Stimulated activated CD8-positive, alpha-beta memory T cell treated with anti-CD3 and anti-CD28 coated beads, Interleukin-15, amount 100 ng/mL, for 1 hour (primary cell): ENCODE results near the gene BRI3BP.
"Not testable (repeated sequence)": the region's sequence is repeated elsewhere in the genome, so short reads cannot be mapped to it uniquely, and the experiment has no call there.

Experiments
- DNase-seq: peaks from one replicate; pipeline ENCODE4 v3.0.0-alpha.2; 2020; ENCODE audit warnings: low read depth

Gene BRI3BP

GRCh38 chr12:125068391-125068790 is 74.9 kb downstream of the BRI3BP start:
- no peak for DNase-seq

GRCh38 chr12:125069616-125070015 is 76.2 kb downstream of the BRI3BP start:
- no peak for DNase-seq

- no peak for DNase-seq
Observed at GRCh38 chr12:125070112-125070511, 76.7 kb downstream of the BRI3BP start.

- DNase-seq = no peak
Observed at GRCh38 chr12:125070661-125071390, 77.4 kb downstream of the BRI3BP start.

- DNase-seq = no peak
Observed at GRCh38 chr12:125071456-125071855, 78.0 kb downstream of the BRI3BP start.

GRCh38 chr12:125072496-125072895 is 79.1 kb downstream of the BRI3BP start:
- DNase-seq = no peak

- DNase-seq = not testable (repeated sequence)
Observed at GRCh38 chr12:125074294-125074693, 80.8 kb downstream of the BRI3BP start.

GRCh38 chr12:125076103-125076502 is 82.7 kb downstream of the BRI3BP start:
- no peak for DNase-seq

GRCh38 chr12:125079084-125079483 is 85.6 kb downstream of the BRI3BP start:
- no peak for DNase-seq

GRCh38 chr12:125079648-125080645 is 86.5 kb downstream of the BRI3BP start:
- DNase-seq = no peak
